ENCODE measurements around the gene SORL1-AS1.

Gene SORL1-AS1

DNA sequence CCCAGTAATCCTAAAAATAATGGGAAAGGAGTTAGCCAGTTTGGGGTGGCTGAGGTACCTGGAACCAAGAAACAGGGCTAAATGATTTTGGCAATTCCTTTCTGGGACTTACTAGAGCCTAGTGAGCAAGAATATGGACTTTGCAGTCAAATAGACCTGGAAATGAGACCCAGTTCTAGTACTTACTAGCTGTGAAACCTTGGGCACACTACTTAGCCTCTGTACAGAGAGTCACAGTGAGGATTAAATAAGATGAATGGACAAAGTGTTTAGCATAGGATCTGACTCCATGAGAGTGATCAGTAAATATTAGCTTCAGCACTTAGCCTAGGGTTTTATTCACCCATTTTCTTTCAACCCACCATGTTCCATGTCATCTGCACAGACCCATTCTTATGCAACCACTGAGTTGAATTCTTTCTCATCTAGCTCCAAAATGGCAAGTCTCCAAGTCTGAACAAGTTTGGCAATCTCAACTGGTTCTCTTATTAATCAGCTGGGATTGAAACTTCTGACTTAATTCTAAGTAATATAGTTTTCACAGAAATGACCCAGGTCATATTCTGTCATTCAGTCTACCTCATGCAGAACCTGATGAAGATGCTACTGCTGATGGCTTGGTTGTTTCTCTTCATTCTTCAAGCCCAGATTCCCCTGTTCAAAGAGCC lies 15.6 kb downstream of the SORL1-AS1 start:
- Histone ChIP-seq H3K27ac (no peak overlapping the region), H3K36me3 (no peaks in the 10 kb centered on the region), H3K27me3 (no peaks in the 10 kb centered on the region), H3K9me3 (no peaks in the 10 kb centered on the region), H3K4me3 (no peak overlapping the region), H3K4me1 (peaks cover 0 to 11% of the 10 kb centered on the region in 2 donors)
- no peak for DNase-seq (ENCODE audit: low spot score)
- TF ChIP-seq, protein P1, sequence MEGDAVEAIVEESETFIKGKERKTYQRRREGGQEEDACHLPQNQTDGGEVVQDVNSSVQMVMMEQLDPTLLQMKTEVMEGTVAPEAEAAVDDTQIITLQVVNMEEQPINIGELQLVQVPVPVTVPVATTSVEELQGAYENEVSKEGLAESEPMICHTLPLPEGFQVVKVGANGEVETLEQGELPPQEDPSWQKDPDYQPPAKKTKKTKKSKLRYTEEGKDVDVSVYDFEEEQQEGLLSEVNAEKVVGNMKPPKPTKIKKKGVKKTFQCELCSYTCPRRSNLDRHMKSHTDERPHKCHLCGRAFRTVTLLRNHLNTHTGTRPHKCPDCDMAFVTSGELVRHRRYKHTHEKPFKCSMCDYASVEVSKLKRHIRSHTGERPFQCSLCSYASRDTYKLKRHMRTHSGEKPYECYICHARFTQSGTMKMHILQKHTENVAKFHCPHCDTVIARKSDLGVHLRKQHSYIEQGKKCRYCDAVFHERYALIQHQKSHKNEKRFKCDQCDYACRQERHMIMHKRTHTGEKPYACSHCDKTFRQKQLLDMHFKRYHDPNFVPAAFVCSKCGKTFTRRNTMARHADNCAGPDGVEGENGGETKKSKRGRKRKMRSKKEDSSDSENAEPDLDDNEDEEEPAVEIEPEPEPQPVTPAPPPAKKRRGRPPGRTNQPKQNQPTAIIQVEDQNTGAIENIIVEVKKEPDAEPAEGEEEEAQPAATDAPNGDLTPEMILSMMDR (IDR thresholded peaks at IDR 0.05) = no peak

DNA sequence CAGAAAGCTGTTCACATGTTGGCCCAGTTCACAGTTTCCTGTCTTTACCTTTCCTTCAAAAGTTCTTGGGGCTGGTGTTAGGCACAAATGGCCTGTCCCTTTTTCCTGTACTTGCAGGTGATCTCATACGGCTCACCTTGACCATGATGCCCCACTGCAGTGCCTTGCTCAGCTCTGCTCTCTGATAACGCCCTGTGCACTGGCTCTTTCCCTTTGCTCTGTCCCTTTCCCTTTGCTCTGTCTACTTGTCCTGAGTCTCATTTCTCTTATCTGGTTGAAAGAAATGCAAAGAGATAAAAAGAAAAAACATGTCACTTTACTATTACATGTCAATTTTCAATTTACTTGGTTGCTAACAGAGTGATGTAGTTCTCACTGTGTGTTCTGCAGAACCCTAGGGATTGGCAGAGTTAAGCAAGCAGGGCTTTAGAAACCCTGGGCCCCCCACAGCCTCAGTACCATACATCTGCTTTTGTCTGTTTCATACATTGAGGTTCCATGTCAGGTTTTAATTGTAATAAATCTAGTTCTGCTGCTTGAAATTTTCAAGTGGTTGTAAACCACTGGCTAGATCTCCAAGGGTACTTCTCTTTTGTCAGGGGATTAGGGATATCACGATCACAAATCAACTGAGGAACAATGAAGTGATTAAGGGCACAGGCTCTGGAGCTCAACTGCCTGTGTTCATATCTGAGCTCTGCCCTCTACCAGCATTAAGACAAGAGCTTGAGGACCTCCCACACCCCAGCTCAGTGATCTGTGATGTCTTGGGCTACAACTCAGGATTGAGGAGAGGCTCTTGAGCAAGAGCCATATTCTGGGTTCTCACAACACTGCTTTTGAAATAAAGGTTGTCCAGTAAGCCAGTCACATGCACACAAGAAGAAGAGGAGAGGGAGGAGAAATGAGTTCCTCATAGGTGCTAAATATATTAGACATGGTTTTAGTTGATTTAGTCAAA lies 16.9 kb downstream of the SORL1-AS1 start:
- DNase-seq (ENCODE audit: low spot score) = no peak
- Histone ChIP-seq H3K4me3 (no peak overlapping the region), H3K9me3 (no peaks in the 10 kb centered on the region), H3K27me3 (no peaks in the 10 kb centered on the region), H3K4me1 (peaks cover 0 to 11% of the 10 kb centered on the region in 2 donors), H3K36me3 (no peaks in the 10 kb centered on the region), H3K27ac (no peak overlapping the region)
- TF ChIP-seq, protein P1 (IDR thresholded peaks at IDR 0.05) = no peak

GRCh38 chr11:121435132-121435531 lies 17.6 kb downstream of the SORL1-AS1 start:
- no peaks in the 10 kb centered on the region for H3K9me3 ChIP-seq
- no peaks in the 10 kb centered on the region for H3K27me3 ChIP-seq
- peaks cover 0 to 11% of the 10 kb centered on the region in 2 donors for H3K4me1 ChIP-seq
- no peak for DNase-seq (ENCODE audit: low spot score)
- no peaks in the 10 kb centered on the region for H3K36me3 ChIP-seq
- H3K27ac ChIP-seq = no peak overlapping the region
- no peak overlapping the region for H3K4me3 ChIP-seq
- TF ChIP-seq, protein P1 (IDR thresholded peaks at IDR 0.05) = no peak

- Histone ChIP-seq H3K4me1 (peaks cover 0 to 5% of the 10 kb centered on the region in 2 donors), H3K27ac (no peak overlapping the region), H3K27me3 (no peaks in the 10 kb centered on the region), H3K36me3 (no peaks in the 10 kb centered on the region), H3K4me3 (no peak overlapping the region), H3K9me3 (no peaks in the 10 kb centered on the region)
- DNase-seq (ENCODE audit: low spot score) = no peak
- TF ChIP-seq, protein P1 (IDR thresholded peaks at IDR 0.05) = no peak
Observed at GRCh38 chr11:121431820-121432526, 20.8 kb downstream of the SORL1-AS1 start.

- Histone ChIP-seq H3K4me3 (no peak overlapping the region), H3K27me3 (no peaks in the 10 kb centered on the region), H3K27ac (no peak overlapping the region), H3K36me3 (no peaks in the 10 kb centered on the region), H3K4me1 (peaks cover 0 to 12% of the 10 kb centered on the region in 2 donors), H3K9me3 (no peaks in the 10 kb centered on the region)
- DNase-seq (ENCODE audit: low spot score) = no peak
- TF ChIP-seq, protein P1 (IDR thresholded peaks at IDR 0.05) = no peak
Observed at GRCh38 chr11:121429556-121429955, 23.2 kb downstream of the SORL1-AS1 start.

All from right atrium auricular region (tissue), 2 donors.